Transverse colon (tissue), 4 donors: ENCODE measurements around the gene SASH1. TPM values are rescaled to one million over a fixed set of nuclear protein-coding genes. Genes with fewer than 3 reads are reported as not detected.

Experiments used
- DNase-seq: peaks from one replicate; pipeline ENCODE4 v3.0.0-alpha.2; 2019
- H3K27ac ChIP-seq, 4 donors: fragments of 200-600 bp; sonication (generic); 2 replicates each; pipeline ENCODE4 v1.5.1; 2016 to 2018; ENCODE audit warnings: inconsistent platforms in 4 of 4
- H3K27me3 ChIP-seq: fragments of 200-600 bp; sonication (generic); 2 replicates; pipeline ENCODE4 v1.5.1; 2017; ENCODE audit warnings: inconsistent platforms
- H3K36me3 ChIP-seq, 4 donors: fragments of 200-600 bp; sonication (generic); 2 replicates each; pipeline ENCODE4 v1.5.1; 2017 to 2019; ENCODE audit warnings: inconsistent platforms in 4 of 4
- H3K4me1 ChIP-seq, 4 donors: fragments of 200-600 bp; sonication (generic); 2 replicates each; pipeline ENCODE4 v1.5.1; 2017 to 2020; ENCODE audit warnings: inconsistent platforms in 4 of 4
- H3K4me3 ChIP-seq, 4 donors: fragments of 200-600 bp; sonication (generic); 1 replicate in 1 of 4; 2 replicates in 3 of 4; pipeline versions ENCODE4 v1.5.1 to v1.6.1; 2017 to 2019; ENCODE audit warnings: inconsistent platforms in 4 of 4
- H3K9me3 ChIP-seq, 2 donors: fragments of 200-600 bp; sonication (generic); 2 replicates each; pipeline ENCODE4 v1.5.1; 2017 to 2019; ENCODE audit warnings: inconsistent platforms in 2 of 2
- EP300 ChIP-seq: sonication (generic); formaldehyde crosslinking; IDR thresholded peaks from one replicate; pipeline ENCODE4 v1.6.1; 2017; ENCODE audit warnings: antibody characterized with exemption, low read depth
- POLR2A ChIP-seq: fragments of 450-650 bp; IDR thresholded peaks from one replicate; pipeline ENCODE4 v1.6.1; 2016; ENCODE audit warnings: antibody characterized with exemption, mild to moderate bottlenecking, moderate library complexity
- POLR2AphosphoS5 ChIP-seq, 3 donors: sonication (generic); formaldehyde crosslinking; IDR thresholded peaks; one replicate each; pipeline ENCODE4 v1.6.1; 2016; ENCODE audit warnings: antibody characterized with exemption in 3 of 3
- WGBS, 2 donors: methylation state at CpG; one replicate each; pipeline ENCODE4 v1.1.5; 2018; ENCODE audit warnings: low coverage in 1 of 2; 5-methylcytosine and 5-hydroxymethylcytosine counted together
- in situ Hi-C, 4 donors: fragments of 200-750 bp; cut with MboI; loops; one replicate each; pipeline versions ENCODE4 v1.15.0 to v1.15.1; 2017; ENCODE audit warnings: low sequenced_read_pairs in 3 of 4, low pct_ligation_motif_present in 1 of 4, low pct_unique_long_range_greater_than_20kb in 1 of 4
- intact Hi-C: fragments of 100-400 bp; cut with DNase I; formaldehyde crosslinking; loops from one replicate; pipeline ENCODE4 v1.15.1; 2023; ENCODE audit warnings: low total_unique reads
- total RNA-seq, 4 donors: library from RNA; depleted of rRNA; stranded (reverse); fragments of >200 nt; gene quantifications; one replicate each; pipeline ENCODE4 v1.1.0, GENCODE V29; 2016
- TF ChIP-seq, protein P1 (sequence below), 5 experiments: fragments of 200-600 bp in 3 of 5; fragments of 450-650 bp in 2 of 5; sonication (generic) in 3 of 5; IDR thresholded peaks; 1 replicate in 2 of 5; 2 replicates in 3 of 5; pipeline ENCODE4 v1.5.1; 2016 to 2017; ENCODE audit warnings: antibody characterized with exemption in 5 of 5, inconsistent platforms in 3 of 5, mild to moderate bottlenecking in 2 of 5, moderate library complexity in 1 of 5

The SASH1 gene
- total RNA-seq, 4 donors from 2014 or later = 16.5 to 71.6 (median 28.7) TPM

- intact Hi-C loops = no loop called here
- no peaks in the 10 kb centered on the region for H3K27me3 ChIP-seq
- H3K9me3 ChIP-seq = no peaks in the 10 kb centered on the region
- H3K36me3 ChIP-seq = peaks cover 0 to 24% (median 9%) of the 10 kb centered on the region in 4 donors
- TF ChIP-seq, protein P1, sequence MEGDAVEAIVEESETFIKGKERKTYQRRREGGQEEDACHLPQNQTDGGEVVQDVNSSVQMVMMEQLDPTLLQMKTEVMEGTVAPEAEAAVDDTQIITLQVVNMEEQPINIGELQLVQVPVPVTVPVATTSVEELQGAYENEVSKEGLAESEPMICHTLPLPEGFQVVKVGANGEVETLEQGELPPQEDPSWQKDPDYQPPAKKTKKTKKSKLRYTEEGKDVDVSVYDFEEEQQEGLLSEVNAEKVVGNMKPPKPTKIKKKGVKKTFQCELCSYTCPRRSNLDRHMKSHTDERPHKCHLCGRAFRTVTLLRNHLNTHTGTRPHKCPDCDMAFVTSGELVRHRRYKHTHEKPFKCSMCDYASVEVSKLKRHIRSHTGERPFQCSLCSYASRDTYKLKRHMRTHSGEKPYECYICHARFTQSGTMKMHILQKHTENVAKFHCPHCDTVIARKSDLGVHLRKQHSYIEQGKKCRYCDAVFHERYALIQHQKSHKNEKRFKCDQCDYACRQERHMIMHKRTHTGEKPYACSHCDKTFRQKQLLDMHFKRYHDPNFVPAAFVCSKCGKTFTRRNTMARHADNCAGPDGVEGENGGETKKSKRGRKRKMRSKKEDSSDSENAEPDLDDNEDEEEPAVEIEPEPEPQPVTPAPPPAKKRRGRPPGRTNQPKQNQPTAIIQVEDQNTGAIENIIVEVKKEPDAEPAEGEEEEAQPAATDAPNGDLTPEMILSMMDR (IDR thresholded peaks at IDR 0.05) = no peak
- TF ChIP-seq EP300 = no peak
- TF ChIP-seq POLR2AphosphoS5 (IDR thresholded peaks at IDR 0.05) = no peak
- TF ChIP-seq POLR2A = no peak
- 85 to 98% methylated on average over 2 to 6 of the region's 6 CpGs for WGBS, 2 donors
- in situ Hi-C loops = no loop called here
- H3K27ac ChIP-seq = no peak overlapping the region
- DNase-seq = no peak
- H3K4me3 ChIP-seq = no peak overlapping the region
- no peaks in the 10 kb centered on the region for H3K4me1 ChIP-seq
Measured at GRCh38 chr6:148543540-148543939, 200.9 kb downstream of the SASH1 start.

DNA sequence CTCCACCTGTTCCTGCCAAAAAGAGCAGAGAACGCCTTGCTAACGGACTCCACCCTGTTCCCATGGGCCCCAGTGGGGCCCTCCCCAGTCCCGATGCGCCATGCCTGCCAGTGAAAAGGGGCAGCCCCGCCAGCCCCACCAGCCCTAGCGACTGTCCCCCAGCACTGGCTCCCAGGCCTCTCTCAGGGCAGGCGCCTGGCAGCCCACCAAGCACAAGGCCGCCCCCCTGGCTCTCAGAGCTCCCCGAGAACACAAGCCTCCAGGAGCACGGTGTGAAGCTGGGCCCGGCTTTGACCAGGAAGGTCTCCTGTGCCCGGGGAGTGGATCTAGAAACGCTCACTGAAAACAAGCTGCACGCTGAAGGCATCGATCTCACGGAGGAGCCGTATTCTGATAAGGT, 201.8 kb downstream of the SASH1 start:
- in situ Hi-C loops = no loop called here
- WGBS, 2 donors = 98% methylated on average over 16 of the region's 17 CpGs; no CpG with 5 or more reads in 1 of the 2 donors
- intact Hi-C loops = no loop called here
- no peak overlapping the region for H3K4me3 ChIP-seq
- H3K9me3 ChIP-seq = no peaks in the 10 kb centered on the region
- no peaks in the 10 kb centered on the region for H3K27me3 ChIP-seq
- H3K27ac ChIP-seq = no peak overlapping the region
- no peak for DNase-seq
- no peaks in the 10 kb centered on the region for H3K4me1 ChIP-seq
- TF ChIP-seq, protein P1 (IDR thresholded peaks at IDR 0.05) = no peak
- peaks cover 0 to 28% (median 10%) of the 10 kb centered on the region in 4 donors for H3K36me3 ChIP-seq

- H3K4me1 ChIP-seq = no peaks in the 10 kb centered on the region
- no peaks in the 10 kb centered on the region for H3K27me3 ChIP-seq
- no peaks in the 10 kb centered on the region for H3K9me3 ChIP-seq
- 95 to 100% methylated on average over 2 to 14 of the region's 14 CpGs for WGBS, 2 donors
- in situ Hi-C loops (no loop called here), intact Hi-C loops (no loop called here)
- H3K36me3 ChIP-seq = peaks cover 0 to 24% (median 10%) of the 10 kb centered on the region in 4 donors
- no peak overlapping the region for H3K27ac ChIP-seq
- H3K4me3 ChIP-seq = no peak overlapping the region
- no peak for DNase-seq
- no peak for TF ChIP-seq POLR2A
- TF ChIP-seq EP300 = no peak
- TF ChIP-seq POLR2AphosphoS5 (IDR thresholded peaks at IDR 0.05) = no peak
- TF ChIP-seq, protein P1 (IDR thresholded peaks at IDR 0.05) = no peak
Measured at GRCh38 chr6:148545901-148546300, 203.3 kb downstream of the SASH1 start.

DNA sequence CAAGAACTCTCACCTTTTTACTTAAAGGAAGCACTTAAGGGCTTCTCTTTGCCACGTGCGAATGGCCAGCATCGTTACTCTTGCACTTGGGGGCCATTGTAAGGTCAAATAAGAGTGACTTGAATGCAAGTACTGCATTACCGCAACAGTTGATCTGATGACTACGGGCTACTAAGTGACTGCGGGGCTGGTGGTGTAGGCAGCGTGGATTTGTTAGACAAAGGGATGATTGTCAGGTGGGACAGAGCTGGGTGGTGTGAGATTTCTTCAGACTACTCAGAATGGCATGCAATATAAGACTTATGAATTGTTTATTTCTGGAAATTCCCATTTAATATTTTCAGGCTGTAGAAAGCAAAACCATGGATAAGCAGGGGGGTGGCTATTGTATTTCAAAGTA, 204.5 kb downstream of the SASH1 start:
- intact Hi-C loops (no loop called here), in situ Hi-C loops (no loop called here)
- no peak overlapping the region for H3K4me3 ChIP-seq
- H3K27ac ChIP-seq = no peak overlapping the region
- TF ChIP-seq, protein P1 (IDR thresholded peaks at IDR 0.05) = no peak
- no peak for TF ChIP-seq EP300
- TF ChIP-seq POLR2A = no peak
- TF ChIP-seq POLR2AphosphoS5 (IDR thresholded peaks at IDR 0.05) = no peak
- no peak for DNase-seq
- H3K4me1 ChIP-seq = no peaks in the 10 kb centered on the region
- H3K27me3 ChIP-seq = no peaks in the 10 kb centered on the region
- no peaks in the 10 kb centered on the region for H3K9me3 ChIP-seq
- H3K36me3 ChIP-seq = peaks cover 0 to 19% (median 7%) of the 10 kb centered on the region in 4 donors
- WGBS, 2 donors = 91% methylated on average over 6 to 7 of the region's 7 CpGs
